ENCODE measurements around the gene KCTD16. TPM values are rescaled to one million over a fixed set of nuclear protein-coding genes. Genes with fewer than 3 reads are reported as not detected.

Gene KCTD16
- total RNA-seq, 1 experiment from 2014 or later: 0.08 TPM

- H3K4me1 ChIP-seq (ENCODE audit: control insufficient read depth, insufficient read depth, low read length): no peaks in the 10 kb centered on the region
- ChIA-PET CTCF (no interaction called here), POLR2A (no interaction called here)
- no peaks in the 10 kb centered on the region for H3K36me3 ChIP-seq (ENCODE audit: control insufficient read depth, insufficient read depth, low read length)
- no peak for TF ChIP-seq TCF7L2 (IDR thresholded peaks at IDR 0.05; ENCODE audit: low read depth, low read length)
- H3K4me3 ChIP-seq (ENCODE audit: low read depth in 2 of 2, low read length in 2 of 2): no peak overlapping the region
- no peaks in the 10 kb centered on the region for H3K9me3 ChIP-seq (ENCODE audit: control insufficient read depth, insufficient read depth, low read depth, low read length)
- intact Hi-C loops (cut with micrococcal nuclease; ENCODE audit: unreplicated experiment) (no loop called here), in situ Hi-C loops (cut with HindIII; ENCODE audit: low pct_unique_long_range_greater_than_20kb, low sequenced_read_pairs) (no loop called here)
- DNase-seq (ENCODE audit: low read depth, low spot score) (no peak), ATAC-seq (no peak)
- no peaks in the 10 kb centered on the region; the same call in 1 of the 2 replicates for H3K27me3 ChIP-seq (ENCODE audit: control insufficient read depth, insufficient read depth, low read length)
- BruUV-seq (replicated peaks): no TSS peak
- H3K27ac ChIP-seq (ENCODE audit: low read length): no peak overlapping the region
Measured at GRCh38 chr5:144472221-144472620, 301.5 kb downstream of the KCTD16 start.

GRCh38 chr5:144473650-144474049 is 303.0 kb downstream of the KCTD16 start:
- no TSS peak for BruUV-seq (replicated peaks)
- no peak for DNase-seq (ENCODE audit: low read depth, low spot score)
- H3K4me3 ChIP-seq (ENCODE audit: low read depth in 2 of 2, low read length in 2 of 2): no peak overlapping the region
- H3K27me3 ChIP-seq (ENCODE audit: control insufficient read depth, insufficient read depth, low read length): no peaks in the 10 kb centered on the region; the same call in 1 of the 2 replicates
- intact Hi-C loops (cut with micrococcal nuclease; ENCODE audit: unreplicated experiment) (no loop called here), in situ Hi-C loops (cut with HindIII; ENCODE audit: low pct_unique_long_range_greater_than_20kb, low sequenced_read_pairs) (no loop called here)
- H3K36me3 ChIP-seq (ENCODE audit: control insufficient read depth, insufficient read depth, low read length): no peaks in the 10 kb centered on the region
- TF ChIP-seq REST (IDR thresholded peaks at IDR 0.05; ENCODE audit: insufficient read depth in 1 of 2, low read depth in 2 of 2, low read length in 1 of 2): no peak
- no peak for TF ChIP-seq CTCF (IDR thresholded peaks at IDR 0.05)
- ChIA-PET POLR2A (no interaction called here), CTCF (no interaction called here)
- no peaks in the 10 kb centered on the region for H3K9me3 ChIP-seq (ENCODE audit: control insufficient read depth, insufficient read depth, low read depth, low read length)
- H3K27ac ChIP-seq (ENCODE audit: low read length): no peak overlapping the region
- ATAC-seq: no peak
- H3K4me1 ChIP-seq (ENCODE audit: control insufficient read depth, insufficient read depth, low read length): no peaks in the 10 kb centered on the region

- TF ChIP-seq CTCF (IDR thresholded peaks at IDR 0.05): no peak
- H3K9me3 ChIP-seq (ENCODE audit: control insufficient read depth, insufficient read depth, low read depth, low read length): no peaks in the 10 kb centered on the region
- in situ Hi-C loops (cut with HindIII; ENCODE audit: low pct_unique_long_range_greater_than_20kb, low sequenced_read_pairs) (no loop called here), intact Hi-C loops (cut with micrococcal nuclease; ENCODE audit: unreplicated experiment) (no loop called here)
- ChIA-PET POLR2A (no interaction called here), CTCF (no interaction called here)
- ATAC-seq: no peak
- no peak overlapping the region for H3K27ac ChIP-seq (ENCODE audit: low read length)
- no peaks in the 10 kb centered on the region for H3K36me3 ChIP-seq (ENCODE audit: control insufficient read depth, insufficient read depth, low read length)
- no peaks in the 10 kb centered on the region; the same call in 1 of the 2 replicates for H3K27me3 ChIP-seq (ENCODE audit: control insufficient read depth, insufficient read depth, low read length)
- H3K4me1 ChIP-seq (ENCODE audit: control insufficient read depth, insufficient read depth, low read length): no peaks in the 10 kb centered on the region
- DNase-seq (ENCODE audit: low read depth, low spot score): no peak
- no peak overlapping the region for H3K4me3 ChIP-seq (ENCODE audit: low read depth in 2 of 2, low read length in 2 of 2)
- BruUV-seq (replicated peaks): no TSS peak
Measured at GRCh38 chr5:144478565-144478964, 307.9 kb downstream of the KCTD16 start.

Data from Panc1 (cell line).